CD4-positive, CD25-positive, alpha-beta regulatory T cell (primary cell): ENCODE measurements around the gene ZNF280C. TPM values are rescaled to one million over a fixed set of nuclear protein-coding genes. Genes with fewer than 3 reads are reported as not detected.

Experiments
- ATAC-seq, 2 donors: fragments of 150-1000 bp; cut with Tn5 transposase; one replicate each; pipeline ENCODE4 v1.10.0; 2021; ENCODE audit warnings: low read depth in 2 of 2, moderate number of reproducible peaks in 2 of 2, moderate library complexity in 1 of 2
- DNase-seq, 3 donors: peaks; one replicate each; pipeline versions ENCODE4 v3.0.0 to v3.0.0-alpha.2; 2012 to 2022; ENCODE audit warnings: mixed read lengths in 1 of 3
- H3K27ac ChIP-seq: one replicate; pipeline ENCODE4 v1.7.0; 2013; ENCODE audit warnings: mild to moderate bottlenecking, low read length; ENCODE audit not compliant: insufficient read depth, poor library complexity, severe bottlenecking
- H3K27me3 ChIP-seq: one replicate; pipeline ENCODE4 v1.7.0; 2013; ENCODE audit warnings: low read length; ENCODE audit not compliant: control insufficient read depth, insufficient read depth
- H3K36me3 ChIP-seq: one replicate; pipeline ENCODE4 v1.7.0; 2013; ENCODE audit warnings: mild to moderate bottlenecking, low read length, moderate library complexity; ENCODE audit not compliant: control insufficient read depth, insufficient read depth
- H3K4me1 ChIP-seq: 2 replicates; pipeline ENCODE4 v1.7.0; 2013; ENCODE audit warnings: mild to moderate bottlenecking, low read length; ENCODE audit not compliant: insufficient read depth, control insufficient read depth, poor library complexity, severe bottlenecking
- H3K4me3 ChIP-seq: one replicate; pipeline ENCODE4 v1.7.0; 2013; ENCODE audit warnings: low read depth, mild to moderate bottlenecking, low read length, moderate library complexity
- H3K9me3 ChIP-seq, 2 experiments: 1 replicate in 1 of 2; 2 replicates in 1 of 2; pipeline ENCODE4 v1.7.0; 2013; ENCODE audit warnings: low read length in 2 of 2, mild to moderate bottlenecking in 1 of 2, moderate library complexity in 1 of 2; ENCODE audit not compliant: control insufficient read depth in 2 of 2
- H3K27ac Mint-ChIP-seq, 3 donors: one replicate each; pipeline ENCODE4 v1.8.0; 2020 to 2022; ENCODE audit warnings: mild to moderate bottlenecking in 3 of 3, mixed read lengths in 3 of 3, moderate library complexity in 2 of 3
- H3K27me3 Mint-ChIP-seq: one replicate; pipeline ENCODE4 v1.8.0; 2022; ENCODE audit warnings: mild to moderate bottlenecking, mixed read lengths
- H3K36me3 Mint-ChIP-seq: one replicate; pipeline ENCODE4 v1.8.0; 2020; ENCODE audit warnings: mixed read lengths
- H3K4me1 Mint-ChIP-seq, 4 donors: one replicate each; pipeline ENCODE4 v1.8.0; 2020 to 2022; ENCODE audit warnings: mixed read lengths in 4 of 4, mild to moderate bottlenecking in 1 of 4
- H3K4me3 Mint-ChIP-seq, 4 donors: one replicate each; pipeline ENCODE4 v1.8.0; 2020 to 2022; ENCODE audit warnings: mild to moderate bottlenecking in 4 of 4, mixed read lengths in 4 of 4, moderate library complexity in 3 of 4
- H3K9me3 Mint-ChIP-seq, 7 donors: one replicate each; pipeline ENCODE4 v1.8.0; 2020 to 2022; ENCODE audit warnings: mixed read lengths in 7 of 7, mild to moderate bottlenecking in 3 of 7, moderate library complexity in 2 of 7
- polyA plus RNA-seq, 4 donors: library from polyadenylated mRNA; unstranded; fragments of 300-500 nt; fragmentation: Illumina TruSeq; gene quantifications; one replicate each; pipeline ENCODE4 v1.2.3, GENCODE V29; 2021
- total RNA-seq: library from RNA; stranded (reverse); gene quantifications from one replicate; pipeline ENCODE4 v1.2.3, GENCODE V29; 2022

ZNF280C gene
- total and polyA plus RNA-seq, 5 donors from 2014 or later = 3.0 to 8.9 (median 3.7) TPM

DNA sequence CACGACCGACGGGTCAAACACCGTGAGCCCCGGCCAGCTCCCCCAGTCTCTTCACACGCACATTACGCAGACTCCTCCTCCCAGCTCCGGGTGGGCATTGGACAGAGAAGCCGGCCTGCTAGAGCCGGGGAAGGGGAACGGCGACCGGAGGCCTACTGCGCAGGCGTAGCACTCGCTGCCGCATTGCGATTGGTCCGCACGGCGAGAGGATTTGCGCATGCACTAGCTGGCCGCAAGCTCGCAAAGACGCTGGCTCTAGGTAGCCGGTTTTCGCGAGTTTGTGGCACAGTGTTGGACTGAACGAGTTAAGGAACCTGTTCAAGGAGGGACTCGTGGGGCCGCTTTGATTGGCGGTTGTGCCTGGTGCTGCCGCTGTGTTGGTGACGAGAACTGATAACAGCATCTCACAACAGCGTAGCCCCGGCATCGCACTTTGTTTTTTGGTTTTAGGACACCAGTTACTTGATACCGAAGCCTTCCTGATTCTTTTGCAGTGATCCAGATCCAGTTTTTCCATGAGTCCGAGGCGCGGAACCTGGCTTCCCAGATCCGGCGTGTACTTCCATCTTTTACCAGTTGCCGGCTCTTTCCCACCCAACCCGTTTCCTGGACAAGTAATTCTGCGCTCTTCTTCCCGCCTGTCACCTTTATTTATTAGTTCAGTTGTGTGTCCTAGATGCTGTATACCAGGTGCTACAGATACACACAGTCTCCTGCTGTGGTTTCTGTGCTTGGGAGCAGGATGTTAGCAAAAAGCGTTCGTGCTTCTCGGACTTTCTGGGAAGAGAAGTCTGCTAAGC lies 102.8 kb downstream of the ZNF280C start, which contains the start of gene AIFM1:
AIFM1 (minus strand) TSS at position 139 of the 800 bp plus-strand sequence. CDS start 185 bp downstream, outside the sequence.
- Histone ChIP-seq H3K9me3 (no peaks in the 10 kb centered on the region), H3K27ac (peak within 1 kb of the TSS; percentile 86), H3K36me3 (no peaks in the 10 kb centered on the region), H3K4me1 (peaks cover 27% of the 10 kb centered on the region), H3K27me3 (no peaks in the 10 kb centered on the region), H3K4me3 (peak within 1 kb of the TSS; percentile 95)
- H3K27me3 Mint-ChIP-seq = no peaks in the 10 kb centered on the region
- peak within 1 kb of the TSS; percentile 87 to 90 (median 88) for H3K4me3 Mint-ChIP-seq
- H3K36me3 Mint-ChIP-seq = peaks cover 4% of the 10 kb centered on the region
- H3K27ac Mint-ChIP-seq = peak within 1 kb of the TSS; percentile 61 to 95 (median 90)
- H3K9me3 Mint-ChIP-seq = no peaks in the 10 kb centered on the region
- DNase-seq (peak; percentile 83 to 93 (median 88)), ATAC-seq (peak; percentile 91)
- peaks cover 6 to 55% (median 30%) of the 10 kb centered on the region in 4 donors for H3K4me1 Mint-ChIP-seq

DNA sequence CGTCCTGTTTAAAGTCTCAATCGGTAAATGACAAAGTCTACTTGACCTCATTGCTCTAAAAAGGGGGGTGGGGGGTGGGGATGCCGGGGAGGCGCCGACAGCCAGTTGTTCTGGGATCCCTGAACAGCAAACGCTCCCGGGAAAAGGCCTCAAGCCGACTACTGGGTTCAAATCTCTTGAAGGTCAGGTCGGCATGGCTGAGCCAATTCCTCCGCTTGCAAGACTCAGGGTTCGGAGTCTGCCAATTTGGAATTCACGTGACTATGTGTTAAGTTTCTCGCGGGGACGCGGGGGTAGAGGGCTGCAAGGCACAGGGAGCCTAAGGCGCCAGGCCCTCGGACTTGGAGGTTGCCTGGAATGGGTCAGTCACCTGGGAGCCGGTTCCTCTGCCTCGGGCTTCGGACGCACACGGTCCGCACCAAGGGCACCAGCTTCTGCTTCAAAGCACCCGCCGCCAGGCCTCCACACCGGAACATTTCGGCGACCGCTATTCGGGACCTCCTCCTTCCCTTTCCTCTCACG lies 103.5 kb downstream of the ZNF280C start:
- Mint-ChIP-seq H3K4me3 (peak overlapping the region; percentile 87 to 90 (median 88)), H3K27me3 (no peaks in the 10 kb centered on the region), H3K4me1 (peaks cover 6 to 50% (median 27%) of the 10 kb centered on the region in 4 donors), H3K27ac (peak overlapping the region; percentile 61 to 95 (median 90)), H3K9me3 (no peaks in the 10 kb centered on the region), H3K36me3 (peaks cover 4% of the 10 kb centered on the region)
- DNase-seq (no peak), ATAC-seq (peak; percentile 39 to 48)
- Histone ChIP-seq H3K36me3 (no peaks in the 10 kb centered on the region), H3K9me3 (no peaks in the 10 kb centered on the region), H3K27ac (peak overlapping the region; percentile 86), H3K27me3 (no peaks in the 10 kb centered on the region), H3K4me1 (peaks cover 23% of the 10 kb centered on the region), H3K4me3 (peak overlapping the region; percentile 95)

DNA sequence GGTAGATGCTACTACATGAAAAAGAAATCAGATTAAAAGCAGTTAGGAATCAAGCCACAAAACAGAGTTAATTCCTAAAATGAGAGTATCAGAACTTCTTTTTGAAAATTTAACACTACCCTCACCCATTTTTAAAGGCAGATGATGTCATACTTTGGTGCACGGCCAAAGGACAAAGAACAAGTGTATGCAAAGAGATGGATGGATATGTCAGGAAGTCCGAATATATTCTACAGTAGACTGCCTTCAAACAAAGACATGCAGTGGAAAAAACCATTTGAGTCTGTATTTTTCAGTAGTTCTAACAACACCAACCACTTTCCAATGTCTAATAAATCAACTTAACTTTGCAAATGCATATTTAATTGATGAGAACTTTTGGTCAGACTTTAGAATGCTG lies 105.3 kb downstream of the ZNF280C start:
- Histone ChIP-seq H3K9me3 (no peaks in the 10 kb centered on the region), H3K4me1 (peaks cover 27% of the 10 kb centered on the region), H3K4me3 (peak overlapping the region; percentile 35), H3K27ac (no peak overlapping the region), H3K36me3 (no peaks in the 10 kb centered on the region), H3K27me3 (no peaks in the 10 kb centered on the region)
- Mint-ChIP-seq H3K9me3 (no peaks in the 10 kb centered on the region), H3K36me3 (peaks cover 4% of the 10 kb centered on the region), H3K4me1 (peaks cover 6 to 56% (median 31%) of the 10 kb centered on the region in 4 donors), H3K4me3 (peak overlapping the region; percentile 36 to 65 (median 60)), H3K27ac (no peak overlapping the region), H3K27me3 (no peaks in the 10 kb centered on the region)
- DNase-seq (no peak), ATAC-seq (no peak)

DNA sequence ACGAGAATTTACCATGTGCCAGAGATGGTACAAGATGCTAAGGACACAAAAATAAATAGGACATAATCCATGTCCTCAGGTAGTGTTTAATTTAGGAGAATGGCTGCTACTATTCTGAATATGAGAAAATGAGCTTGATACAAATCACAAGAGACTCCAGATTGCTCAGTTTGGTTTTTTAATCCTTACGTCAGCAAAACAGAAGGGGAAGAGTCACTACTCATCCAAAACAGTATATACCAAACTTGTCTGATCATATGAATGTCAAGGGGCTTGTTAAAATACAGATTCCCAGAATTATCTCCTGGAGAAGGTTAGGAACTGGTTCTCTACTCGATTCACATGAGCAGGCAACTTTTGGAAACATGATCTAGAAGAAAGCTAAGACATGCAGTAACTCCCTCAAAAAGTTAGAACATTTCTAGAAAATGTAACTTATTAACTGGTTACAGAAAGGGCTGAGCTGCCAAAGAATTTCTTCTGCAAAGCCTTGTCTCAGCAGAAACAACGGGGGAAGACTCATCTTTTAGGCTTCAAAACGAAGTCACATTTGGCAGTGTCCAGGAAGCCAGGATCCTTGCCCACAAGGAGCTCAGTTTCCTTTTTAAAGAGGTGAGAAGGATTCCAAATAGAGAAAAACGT lies 106.5 kb downstream of the ZNF280C start:
- no peak overlapping the region for H3K27ac Mint-ChIP-seq
- Histone ChIP-seq H3K36me3 (no peaks in the 10 kb centered on the region), H3K27me3 (no peaks in the 10 kb centered on the region), H3K9me3 (no peaks in the 10 kb centered on the region), H3K4me3 (no peak overlapping the region), H3K27ac (no peak overlapping the region), H3K4me1 (peaks cover 27% of the 10 kb centered on the region)
- peaks cover 4% of the 10 kb centered on the region for H3K36me3 Mint-ChIP-seq
- no peak for DNase-seq
- no peaks in the 10 kb centered on the region for H3K27me3 Mint-ChIP-seq
- H3K9me3 Mint-ChIP-seq = no peaks in the 10 kb centered on the region
- H3K4me3 Mint-ChIP-seq = peak overlapping the region in 3 of 4 donors; percentile 7 to 65 (median 50)
- peaks cover 6 to 52% (median 31%) of the 10 kb centered on the region in 4 donors for H3K4me1 Mint-ChIP-seq
- no peak for ATAC-seq

DNA sequence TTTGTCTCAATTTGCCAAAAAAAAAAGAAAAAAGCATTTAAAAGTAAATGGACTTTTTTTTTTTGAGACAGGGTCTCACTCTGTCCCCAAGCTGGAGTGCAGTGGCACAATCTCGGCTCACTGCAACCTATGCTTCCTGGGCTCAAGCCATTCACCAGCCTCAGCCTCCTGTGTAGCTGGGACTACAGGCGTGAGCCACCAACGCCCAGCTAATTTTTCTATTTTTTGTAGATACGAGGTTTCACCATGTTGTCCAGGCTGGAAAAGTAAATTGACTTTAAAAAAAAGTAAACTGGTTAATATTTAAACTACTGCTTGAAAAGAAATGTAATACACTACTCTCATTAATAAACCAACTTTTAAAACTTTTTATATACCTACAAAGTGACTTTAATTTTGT lies 108.9 kb downstream of the ZNF280C start:
- Histone ChIP-seq H3K4me1 (peaks cover 17% of the 10 kb centered on the region), H3K4me3 (peak overlapping the region; percentile 48), H3K9me3 (no peaks in the 10 kb centered on the region), H3K27me3 (no peaks in the 10 kb centered on the region), H3K36me3 (peaks cover 6% of the 10 kb centered on the region), H3K27ac (no peak overlapping the region)
- no peak for DNase-seq
- Mint-ChIP-seq H3K27ac (peak overlapping the region in 1 of 3 donors; percentile 16), H3K27me3 (no peaks in the 10 kb centered on the region), H3K4me1 (peaks cover 0 to 42% (median 23%) of the 10 kb centered on the region in 4 donors), H3K4me3 (peak overlapping the region in 2 of 4 donors; percentile 5 to 9), H3K9me3 (no peaks in the 10 kb centered on the region), H3K36me3 (peaks cover 4% of the 10 kb centered on the region)
- ATAC-seq = no peak

DNA sequence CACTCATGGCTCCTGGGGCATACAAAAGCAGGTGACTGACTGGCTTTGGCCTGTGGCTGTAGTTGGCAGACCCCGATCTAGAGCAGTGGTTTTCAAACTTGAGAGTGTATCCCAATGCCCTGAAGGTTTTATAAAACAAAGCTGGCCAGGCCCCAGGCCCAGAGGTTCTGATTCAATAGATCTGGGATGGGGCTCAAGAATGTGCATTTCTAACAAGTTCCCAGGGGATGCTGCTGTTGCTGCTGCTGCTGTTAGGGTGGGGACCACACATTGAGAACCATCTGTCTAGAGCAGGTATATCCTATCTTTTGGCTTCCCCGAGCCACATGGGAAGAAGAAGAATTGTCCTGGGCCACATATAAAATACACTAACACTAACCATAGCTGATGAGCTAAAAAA lies 110.4 kb downstream of the ZNF280C start:
- no peak overlapping the region for H3K27ac Mint-ChIP-seq
- H3K4me3 Mint-ChIP-seq = no peak overlapping the region
- Histone ChIP-seq H3K27me3 (no peaks in the 10 kb centered on the region), H3K4me1 (peaks cover 10% of the 10 kb centered on the region), H3K9me3 (no peaks in the 10 kb centered on the region), H3K36me3 (peaks cover 14% of the 10 kb centered on the region), H3K4me3 (no peak overlapping the region), H3K27ac (no peak overlapping the region)
- H3K4me1 Mint-ChIP-seq = peaks cover 0 to 30% (median 15%) of the 10 kb centered on the region in 4 donors
- H3K36me3 Mint-ChIP-seq = peaks cover 4% of the 10 kb centered on the region
- DNase-seq (no peak), ATAC-seq (no peak)
- no peaks in the 10 kb centered on the region for H3K27me3 Mint-ChIP-seq
- H3K9me3 Mint-ChIP-seq = no peaks in the 10 kb centered on the region

DNA sequence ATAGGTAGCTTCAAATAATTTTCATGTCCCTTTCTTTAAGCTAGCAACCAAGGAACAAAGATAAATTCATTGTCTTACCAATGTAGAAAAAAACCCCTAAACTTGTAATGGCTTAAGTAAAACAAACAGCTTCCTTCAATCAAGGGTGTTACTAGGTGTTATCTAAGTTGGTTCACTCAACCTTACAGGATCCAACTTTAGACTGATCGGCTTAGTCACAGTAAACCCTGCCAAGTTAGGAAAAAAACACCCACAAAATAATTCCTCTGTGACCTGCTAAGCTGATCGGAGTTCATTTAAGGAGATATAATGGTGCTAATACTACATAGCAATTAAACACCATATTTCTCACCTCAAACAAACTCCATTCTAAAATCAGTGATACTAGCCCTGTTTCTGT lies 113.1 kb downstream of the ZNF280C start:
- peaks cover 4% of the 10 kb centered on the region for H3K4me1 ChIP-seq
- Mint-ChIP-seq H3K36me3 (no peaks in the 10 kb centered on the region), H3K4me1 (peaks cover 3 to 13% (median 7%) of the 10 kb centered on the region in 4 donors), H3K27ac (no peak overlapping the region), H3K9me3 (no peaks in the 10 kb centered on the region), H3K27me3 (no peaks in the 10 kb centered on the region), H3K4me3 (no peak overlapping the region)
- DNase-seq (no peak), ATAC-seq (no peak)
- H3K36me3 ChIP-seq = peaks cover 14% of the 10 kb centered on the region
- H3K27me3 ChIP-seq = no peaks in the 10 kb centered on the region
- no peak overlapping the region for H3K27ac ChIP-seq
- H3K4me3 ChIP-seq = no peak overlapping the region
- H3K9me3 ChIP-seq = no peaks in the 10 kb centered on the region
